ENCODE results near the gene KDSR.

KDSR gene, protein sequence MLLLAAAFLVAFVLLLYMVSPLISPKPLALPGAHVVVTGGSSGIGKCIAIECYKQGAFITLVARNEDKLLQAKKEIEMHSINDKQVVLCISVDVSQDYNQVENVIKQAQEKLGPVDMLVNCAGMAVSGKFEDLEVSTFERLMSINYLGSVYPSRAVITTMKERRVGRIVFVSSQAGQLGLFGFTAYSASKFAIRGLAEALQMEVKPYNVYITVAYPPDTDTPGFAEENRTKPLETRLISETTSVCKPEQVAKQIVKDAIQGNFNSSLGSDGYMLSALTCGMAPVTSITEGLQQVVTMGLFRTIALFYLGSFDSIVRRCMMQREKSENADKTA

GRCh38 chr18:63367053-63367953 lies at the start of gene KDSR:
Gene KDSR (minus strand): TSS chr18:63367206. CDS start chr18:63367118, 88 bp downstream.
- peak; percentile 92 for DNase-seq (ENCODE audit: low spot score)

DNA sequence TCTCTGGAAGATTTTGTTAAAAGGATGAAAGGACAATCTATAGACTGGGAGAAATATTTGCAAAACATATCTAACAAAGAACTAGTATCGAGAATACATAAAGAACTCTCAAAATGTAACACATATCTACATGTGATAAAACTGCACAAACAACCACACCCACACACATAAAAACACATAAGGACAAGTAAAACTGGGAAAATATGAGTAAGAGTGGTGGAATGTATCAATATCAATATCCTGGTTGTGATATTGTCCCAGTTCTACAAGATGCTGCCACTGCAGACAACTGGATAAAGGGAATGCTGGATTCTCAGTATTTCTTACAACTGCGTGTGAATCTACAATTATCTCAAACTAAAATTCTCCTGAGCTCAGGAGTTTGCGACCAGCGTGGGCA lies 45.9 kb upstream of the KDSR start:
- DNase-seq (ENCODE audit: low spot score): no peak

DNA sequence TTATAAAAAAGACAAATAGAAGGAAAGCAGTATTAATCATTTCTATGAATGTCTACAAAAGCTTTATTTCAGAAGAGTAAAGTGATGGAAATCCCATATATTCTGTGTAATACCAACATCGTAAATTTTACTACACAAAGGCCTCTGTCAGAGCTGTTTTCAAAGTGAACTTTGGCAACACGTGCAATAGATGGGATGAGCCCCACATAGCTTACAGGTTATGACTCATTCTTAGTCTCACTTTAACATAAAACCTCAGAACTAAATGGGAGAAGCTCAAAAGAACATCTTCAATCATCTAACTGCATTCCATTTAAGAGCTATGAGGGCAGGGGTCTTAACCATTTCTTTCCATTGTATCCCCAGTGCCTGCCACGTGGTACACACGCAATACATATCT lies 43.8 kb upstream of the KDSR start:
- no peak for DNase-seq (ENCODE audit: low spot score)

DNA sequence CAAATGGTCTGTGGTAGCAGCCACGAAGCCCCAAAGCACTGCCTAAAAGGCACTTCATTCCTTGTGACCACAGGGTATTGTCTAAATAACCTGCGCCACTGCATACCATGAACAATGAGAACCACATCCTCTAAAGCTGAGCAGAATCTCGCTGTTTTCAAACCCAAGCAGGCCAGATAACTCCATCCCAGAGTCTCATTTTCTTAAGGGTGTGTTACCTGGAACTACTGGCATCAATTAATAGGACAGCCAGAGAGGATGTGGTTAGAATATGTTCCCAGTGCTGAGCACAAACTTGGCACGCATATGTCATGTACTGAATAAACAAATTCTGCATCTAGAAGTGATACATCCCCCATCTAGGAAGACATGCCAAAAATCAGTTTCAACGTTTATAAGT lies 42.3 kb upstream of the KDSR start:
- no peak for DNase-seq (ENCODE audit: low spot score)

- no peak for DNase-seq (ENCODE audit: low spot score)
Observed at GRCh38 chr18:63407734-63408133, 40.7 kb upstream of the KDSR start.

GRCh38 chr18:63405986-63406385 lies 39.0 kb upstream of the KDSR start:
- no peak for DNase-seq (ENCODE audit: low spot score)

DNA sequence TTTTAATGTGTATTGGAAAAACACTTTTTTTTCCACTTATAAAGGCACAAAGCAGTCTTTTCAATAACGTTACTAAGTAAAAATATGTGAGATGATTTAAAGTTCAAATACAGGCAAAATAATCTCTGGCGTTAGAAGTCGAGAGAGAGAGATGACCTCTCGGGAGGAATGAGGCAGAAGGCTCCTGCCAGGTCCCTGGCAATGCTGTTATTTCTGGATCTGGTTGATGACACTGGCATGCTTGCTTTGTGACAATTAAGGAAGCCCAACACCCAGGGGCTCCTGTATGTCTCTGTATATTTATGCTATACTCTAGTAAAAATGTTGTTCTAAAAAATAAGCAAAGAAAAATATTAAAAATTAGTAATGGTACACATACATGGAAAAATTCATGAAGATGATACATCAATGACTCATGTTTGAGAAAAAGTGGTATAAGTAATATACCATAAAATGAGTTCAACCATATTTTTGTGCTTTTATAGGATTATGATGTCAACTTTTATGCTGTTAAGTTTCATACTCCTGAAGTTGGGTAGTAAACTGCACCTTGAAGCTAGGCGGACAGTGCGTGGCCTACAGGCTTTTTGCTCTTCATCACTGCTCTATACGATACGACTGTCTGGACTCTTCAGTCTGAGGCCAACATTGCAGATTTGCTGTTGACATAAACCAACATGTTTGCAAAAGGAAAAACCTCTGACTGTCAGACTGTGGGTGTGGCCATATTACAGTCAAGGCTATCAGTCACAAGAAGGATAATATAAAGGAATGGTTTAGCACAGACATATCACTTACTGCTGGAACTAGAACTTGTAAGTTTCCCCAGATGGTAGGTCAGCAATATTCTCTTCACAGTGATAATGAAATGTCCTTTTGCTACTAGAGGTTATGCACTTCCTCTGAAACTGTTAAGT lies 35.5 kb upstream of the KDSR start:
- DNase-seq (ENCODE audit: low spot score): no peak

DNA sequence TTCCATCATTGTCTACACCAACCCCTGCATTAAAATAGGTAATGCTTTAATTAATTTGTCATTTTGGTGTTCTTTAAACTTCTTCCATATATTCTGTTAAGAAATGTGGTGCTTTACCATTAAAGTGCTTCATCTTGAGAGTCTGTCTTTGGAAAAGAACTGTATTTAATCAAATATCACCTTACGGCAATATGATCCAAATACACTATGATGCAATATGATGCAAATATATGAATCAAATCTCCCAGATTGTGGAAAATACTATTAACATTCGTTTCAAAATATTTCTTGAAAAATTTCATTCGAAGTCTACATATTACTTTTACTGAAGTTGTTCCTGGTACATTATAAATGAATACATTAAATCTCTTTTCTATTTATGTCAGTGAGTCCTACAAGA lies 32.3 kb upstream of the KDSR start:
- no peak for DNase-seq (ENCODE audit: low spot score)

DNA sequence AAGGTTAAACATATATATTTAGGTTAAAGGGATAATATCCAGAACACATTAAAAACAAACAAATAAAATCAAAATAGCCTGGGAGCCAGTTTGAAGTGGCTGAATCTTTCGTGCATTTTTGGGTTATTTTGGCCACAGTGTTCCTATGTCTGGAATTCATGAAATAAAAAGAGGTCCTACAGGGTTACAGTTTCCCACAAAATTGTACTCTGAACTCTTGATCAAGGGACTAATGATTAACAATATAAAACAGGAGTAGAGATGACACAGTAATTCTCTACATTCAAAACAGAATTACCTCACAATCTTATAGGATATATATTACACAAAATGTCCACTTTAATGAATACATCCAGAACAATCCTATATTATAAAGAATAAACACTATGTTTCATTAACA lies 30.3 kb upstream of the KDSR start:
- DNase-seq (ENCODE audit: low spot score): no peak

GRCh38 chr18:63395503-63395902 lies 28.5 kb upstream of the KDSR start:
- no peak for DNase-seq (ENCODE audit: low spot score)

- DNase-seq (ENCODE audit: low spot score): no peak
Observed at GRCh38 chr18:63394954-63395353, 27.9 kb upstream of the KDSR start.

- DNase-seq (ENCODE audit: low spot score): no peak
Observed at GRCh38 chr18:63387861-63388260, 20.9 kb upstream of the KDSR start.

DNA sequence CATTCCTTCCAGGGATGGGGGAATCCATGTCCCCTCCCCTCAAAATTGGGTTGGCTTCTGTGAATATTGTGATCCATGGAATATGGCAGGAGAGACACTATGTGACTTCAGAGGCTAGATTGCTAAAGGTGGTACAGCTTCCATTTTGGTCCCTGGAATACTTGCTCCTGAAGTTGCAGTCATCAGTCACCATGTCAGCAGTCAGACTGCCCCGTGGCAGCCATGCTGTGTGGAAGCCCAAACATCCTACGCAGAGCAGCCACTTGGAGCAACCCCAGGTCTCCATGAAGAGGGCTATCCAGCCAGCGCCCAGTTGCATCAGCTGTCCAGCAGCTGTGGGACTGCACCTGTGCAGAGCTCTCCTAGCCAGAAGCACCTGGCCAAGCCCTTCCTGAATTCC lies 15.8 kb upstream of the KDSR start:
- DNase-seq (ENCODE audit: low spot score): no peak

- DNase-seq (ENCODE audit: low spot score): no peak
Observed at GRCh38 chr18:63379639-63379962, 12.6 kb upstream of the KDSR start.

DNA sequence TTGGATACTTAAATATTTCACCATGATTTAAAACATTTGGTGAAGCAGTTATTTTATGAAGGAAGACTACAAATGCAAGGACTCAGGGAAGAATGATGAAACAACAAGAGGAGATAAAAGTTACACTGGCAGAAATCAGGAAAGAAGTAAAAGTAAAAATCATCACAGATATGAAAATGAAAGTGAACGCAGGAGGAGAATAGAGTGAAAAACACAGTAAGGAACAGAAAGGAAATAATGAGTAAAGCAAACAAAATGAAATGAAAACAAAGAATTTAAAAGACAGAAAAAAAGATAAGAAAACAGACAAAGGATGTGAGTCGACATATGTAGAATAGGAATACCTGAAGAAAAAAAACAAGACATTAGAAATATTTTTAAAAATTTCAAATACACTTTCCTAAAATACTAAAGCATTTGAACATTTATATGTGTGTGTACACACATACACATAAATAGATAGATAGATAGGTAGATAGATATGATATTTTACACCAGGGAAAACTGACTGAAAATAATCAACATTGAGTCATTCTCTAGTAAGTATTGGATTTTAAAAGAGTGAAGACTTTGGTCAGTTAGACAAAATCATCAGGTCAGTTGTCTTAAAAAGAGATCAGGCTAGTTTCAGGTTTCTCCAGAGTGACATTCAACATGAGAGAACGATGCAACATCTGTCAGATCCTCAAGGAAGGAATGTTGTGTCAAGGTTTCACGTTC lies 12.1 kb upstream of the KDSR start:
- DNase-seq (ENCODE audit: low spot score): no peak

- DNase-seq (ENCODE audit: low spot score): no peak
Observed at GRCh38 chr18:63377275-63377980, 10.4 kb upstream of the KDSR start.

GRCh38 chr18:63376538-63376937 lies 9.5 kb upstream of the KDSR start:
- DNase-seq (ENCODE audit: low spot score): no peak

DNA sequence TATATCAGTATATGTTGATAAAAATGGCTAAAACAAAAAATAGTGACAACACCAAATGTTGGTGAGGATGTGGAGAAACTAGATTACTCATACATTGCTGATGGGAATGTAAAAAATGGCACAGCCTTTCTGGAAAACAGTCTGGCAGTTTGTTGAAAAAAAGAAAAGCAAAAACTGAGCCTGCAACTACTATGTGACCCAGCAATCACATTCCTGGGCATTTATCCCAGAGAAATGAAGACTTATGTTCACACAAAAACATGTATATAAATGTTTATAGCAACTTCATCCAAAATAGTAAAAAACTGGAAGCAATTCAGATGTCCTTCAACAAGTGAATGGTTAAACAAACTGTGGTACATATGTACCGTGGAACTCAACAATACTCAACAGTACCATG lies 7.5 kb upstream of the KDSR start:
- DNase-seq (ENCODE audit: low spot score): no peak

GRCh38 chr18:63373161-63373560 lies 6.2 kb upstream of the KDSR start:
- no peak for DNase-seq (ENCODE audit: low spot score)

DNA sequence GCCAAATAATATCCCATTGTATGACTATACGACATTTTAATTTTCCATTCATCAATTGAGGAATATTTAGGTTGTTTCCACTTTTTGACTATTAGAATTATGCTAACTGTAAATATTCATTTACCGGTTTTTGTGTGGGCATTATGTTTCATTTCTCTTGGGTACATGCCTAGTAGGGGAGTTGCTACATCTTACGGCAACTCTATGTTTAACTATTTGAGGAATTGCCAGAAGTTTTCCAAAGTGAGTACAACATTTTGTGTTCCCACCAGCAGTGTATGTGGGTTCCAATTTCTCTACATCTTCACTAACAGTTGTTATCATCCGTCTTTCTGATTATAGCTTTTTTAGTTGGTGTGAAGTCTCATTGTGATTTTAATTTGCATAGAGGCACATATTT lies 1.6 kb upstream of the KDSR start:
- peak; percentile 12 for DNase-seq (ENCODE audit: low spot score)
